ENCODE measurements around the gene TUBGCP2.

- TF ChIP-seq CTCF (IDR thresholded peaks at IDR 0.05) (no peak), POLR2A (IDR thresholded peaks at IDR 0.05) (no peak)
Measured at GRCh38 chr10:133337370-133337725, 28.7 kb upstream of the TUBGCP2 start.

Data from ovary (tissue), 3 donors.